ENCODE measurements around the gene PTPRO.
A peak's percentile ranks its signal among the peaks of the same experiment; 100 is the strongest.

Gene PTPRO

GRCh38 chr12:15541996-15542631, 219.8 kb downstream of the PTPRO start:
- no peaks in the 10 kb centered on the region for H3K27me3 Mint-ChIP-seq
- H3K4me3 Mint-ChIP-seq, result no peak overlapping the region
- ATAC-seq, result no peak
- H3K27ac Mint-ChIP-seq, result no peak overlapping the region
- H3K9me3 Mint-ChIP-seq, result no peaks in the 10 kb centered on the region
- peaks cover 52% of the 10 kb centered on the region for H3K4me1 Mint-ChIP-seq
- DNase-seq, result no peak

- Mint-ChIP-seq H3K4me1 (peaks cover 62% of the 10 kb centered on the region), H3K9me3 (no peaks in the 10 kb centered on the region), H3K27ac (no peak overlapping the region), H3K4me3 (no peak overlapping the region), H3K27me3 (no peaks in the 10 kb centered on the region)
- DNase-seq, result no peak
- no peak for ATAC-seq
Measured at GRCh38 chr12:15543347-15543746, 221.0 kb downstream of the PTPRO start.

GRCh38 chr12:15544589-15544988, 222.3 kb downstream of the PTPRO start:
- Mint-ChIP-seq H3K4me1 (peaks cover 57% of the 10 kb centered on the region), H3K4me3 (no peak overlapping the region), H3K27ac (peak overlapping the region in 1 of 2 donors; percentile 63), H3K9me3 (no peaks in the 10 kb centered on the region), H3K27me3 (no peaks in the 10 kb centered on the region)
- DNase-seq (no peak), ATAC-seq (no peak)

DNA sequence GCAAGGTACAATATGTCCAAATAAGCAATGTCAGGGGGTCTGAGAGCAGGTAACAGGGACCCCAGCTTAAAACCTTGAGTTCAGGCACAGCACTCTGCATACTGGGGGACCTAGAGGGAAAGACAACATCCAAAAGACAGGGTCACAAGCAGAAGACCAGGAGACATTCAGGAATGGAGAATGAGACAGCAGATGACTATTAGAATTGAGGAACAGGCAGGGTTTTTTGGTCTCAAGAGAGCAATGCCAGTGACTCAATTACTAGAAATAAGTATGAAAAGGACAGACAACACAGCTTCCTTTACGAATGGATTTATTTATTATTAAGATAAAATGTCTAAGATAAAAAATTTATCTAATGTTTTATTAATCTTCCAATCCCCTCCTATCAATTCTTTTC, 223.0 kb downstream of the PTPRO start:
- Mint-ChIP-seq H3K27me3 (no peaks in the 10 kb centered on the region), H3K4me3 (peak overlapping the region in 1 of 2 donors; percentile 27), H3K4me1 (peaks cover 61% of the 10 kb centered on the region), H3K27ac (peak overlapping the region in 1 of 2 donors; percentile 72), H3K9me3 (no peaks in the 10 kb centered on the region)
- ATAC-seq (no peak), DNase-seq (no peak)

DNA sequence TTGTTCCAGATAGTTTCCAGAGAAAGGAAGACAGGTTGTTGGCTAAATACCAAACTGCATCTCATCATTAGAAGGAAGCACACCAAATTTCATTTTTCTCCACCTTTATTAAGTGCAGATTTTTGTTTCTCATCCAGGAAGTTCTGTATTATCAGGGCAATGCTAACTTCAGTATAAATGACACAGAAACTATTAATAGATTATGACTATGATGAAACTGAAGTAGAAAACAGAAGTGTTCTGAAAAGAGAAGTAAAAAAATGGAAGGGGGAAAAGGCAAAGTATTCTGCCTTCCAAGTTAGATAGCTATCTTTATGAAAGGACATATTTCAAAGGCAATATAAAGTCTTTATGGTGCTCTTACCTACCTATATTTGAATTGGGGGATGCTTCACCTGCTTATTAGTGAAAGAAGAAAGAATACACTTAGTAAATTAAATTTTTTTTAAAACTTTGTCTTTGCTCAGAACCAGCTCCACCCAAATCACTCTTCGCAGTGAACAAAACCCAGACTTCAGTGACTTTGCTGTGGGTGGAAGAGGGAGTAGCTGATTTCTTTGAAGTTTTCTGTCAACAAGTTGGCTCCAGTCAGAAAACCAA, 223.9 kb downstream of the PTPRO start:
- Mint-ChIP-seq H3K27ac (peak overlapping the region; percentile 87 to 89), H3K4me1 (peaks cover 55% of the 10 kb centered on the region), H3K27me3 (no peaks in the 10 kb centered on the region), H3K4me3 (peak overlapping the region; percentile 39 to 66), H3K9me3 (no peaks in the 10 kb centered on the region)
- ATAC-seq, result peak; percentile 66
- no peak for DNase-seq

- Mint-ChIP-seq H3K27ac (peak overlapping the region in 1 of 2 donors; percentile 67), H3K4me3 (peak overlapping the region in 1 of 2 donors; percentile 36)
Measured at GRCh38 chr12:15547063-15547462, 224.8 kb downstream of the PTPRO start.

GRCh38 chr12:15547691-15548090, 225.4 kb downstream of the PTPRO start:
- Mint-ChIP-seq H3K27me3 (no peaks in the 10 kb centered on the region), H3K9me3 (no peaks in the 10 kb centered on the region), H3K4me1 (peaks cover 62% of the 10 kb centered on the region), H3K27ac (no peak overlapping the region), H3K4me3 (no peak overlapping the region)
- DNase-seq, result no peak
- no peak for ATAC-seq

More at GRCh38 chr12:15547063-15547462, 224.8 kb downstream of the PTPRO start:
- Mint-ChIP-seq H3K4me1 (peaks cover 56% of the 10 kb centered on the region), H3K27me3 (no peaks in the 10 kb centered on the region), H3K9me3 (no peaks in the 10 kb centered on the region)
- ATAC-seq, result no peak
- no peak for DNase-seq

GRCh38 chr12:15550793-15551192, 228.5 kb downstream of the PTPRO start:
- Mint-ChIP-seq H3K9me3 (no peaks in the 10 kb centered on the region), H3K27me3 (no peaks in the 10 kb centered on the region), H3K4me3 (no peak overlapping the region), H3K4me1 (peaks cover 47% of the 10 kb centered on the region), H3K27ac (no peak overlapping the region)
- DNase-seq, result no peak
- ATAC-seq, result no peak

DNA sequence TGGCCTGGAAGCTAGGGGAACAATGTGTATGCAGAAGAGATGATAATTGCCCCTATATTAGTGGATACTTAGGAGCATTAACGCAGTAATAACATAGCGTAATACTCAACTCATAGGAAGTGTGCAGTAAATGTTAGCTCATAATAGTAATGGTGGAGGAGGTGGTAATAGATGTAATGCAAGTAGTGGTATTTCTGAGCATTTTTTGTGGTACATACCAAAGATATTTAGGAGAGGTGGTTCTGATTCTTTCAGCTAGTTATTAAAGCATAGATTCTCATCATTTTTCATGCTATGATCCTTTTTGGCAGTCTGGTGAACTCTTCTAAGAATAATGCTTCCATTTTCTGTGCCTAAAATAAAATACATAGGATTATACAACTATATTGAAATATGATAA, 233.1 kb downstream of the PTPRO start:
- H3K9me3 Mint-ChIP-seq, result no peaks in the 10 kb centered on the region
- DNase-seq (no peak), ATAC-seq (no peak)
- no peak overlapping the region for H3K27ac Mint-ChIP-seq
- no peaks in the 10 kb centered on the region for H3K27me3 Mint-ChIP-seq
- no peak overlapping the region for H3K4me3 Mint-ChIP-seq
- H3K4me1 Mint-ChIP-seq, result peaks cover 29% of the 10 kb centered on the region

GRCh38 chr12:15556411-15557102, 234.2 kb downstream of the PTPRO start:
- Mint-ChIP-seq H3K27ac (no peak overlapping the region), H3K4me3 (no peak overlapping the region), H3K4me1 (peaks cover 40% of the 10 kb centered on the region), H3K9me3 (no peaks in the 10 kb centered on the region), H3K27me3 (no peaks in the 10 kb centered on the region)
- DNase-seq, result no peak
- ATAC-seq, result no peak

DNA sequence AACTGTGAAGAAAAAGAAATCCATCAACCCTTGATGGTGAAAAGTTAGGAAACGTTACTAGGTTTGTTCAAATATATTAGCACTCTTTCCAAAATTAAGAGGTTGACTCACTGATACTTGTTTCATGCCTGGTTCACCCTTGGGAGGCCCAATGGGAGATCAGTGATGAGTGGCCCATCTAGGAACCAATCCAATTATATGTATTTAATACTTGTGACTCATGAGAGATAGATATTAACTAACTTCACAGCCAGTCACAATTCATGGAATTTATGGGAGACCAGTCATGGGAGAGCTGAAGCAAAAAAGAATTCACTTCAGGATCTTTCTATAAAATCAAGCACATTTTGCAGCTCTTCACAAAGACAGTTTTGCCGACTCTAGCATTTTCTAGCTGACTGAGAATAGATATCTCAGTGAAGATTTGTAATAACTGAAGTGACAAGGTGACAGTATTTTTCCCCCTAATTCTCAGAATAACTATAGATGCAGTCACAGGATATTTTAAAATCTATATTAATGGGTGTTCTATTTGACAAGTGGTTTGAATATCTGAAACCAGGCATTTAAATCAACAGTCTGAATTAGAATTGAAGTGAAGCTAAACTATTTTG, 236.7 kb downstream of the PTPRO start:
- H3K4me1 Mint-ChIP-seq, result peaks cover 44% of the 10 kb centered on the region
- no peaks in the 10 kb centered on the region for H3K27me3 Mint-ChIP-seq
- no peak overlapping the region for H3K27ac Mint-ChIP-seq
- ATAC-seq (no peak), DNase-seq (no peak)
- H3K4me3 Mint-ChIP-seq, result no peak overlapping the region
- H3K9me3 Mint-ChIP-seq, result no peaks in the 10 kb centered on the region

DNA sequence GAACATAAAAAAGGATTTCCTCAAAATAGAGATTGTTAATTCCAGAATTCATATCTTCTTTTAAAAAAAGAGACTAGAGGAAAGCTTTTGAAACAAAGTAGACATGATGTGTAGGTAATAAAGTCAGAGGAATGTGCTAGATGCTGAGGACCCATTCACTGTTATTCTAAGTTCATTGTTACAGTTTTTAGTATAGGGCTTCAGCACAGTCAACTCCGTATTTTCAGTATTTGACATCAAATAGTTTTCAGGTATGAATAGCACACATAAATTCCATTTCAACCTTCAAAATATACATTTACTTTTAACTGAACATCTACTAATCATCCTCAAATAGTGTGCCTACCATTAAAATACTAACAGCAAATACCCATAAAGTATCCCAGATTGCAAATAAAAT, 239.1 kb downstream of the PTPRO start:
- no peaks in the 10 kb centered on the region for H3K27me3 Mint-ChIP-seq
- ATAC-seq (no peak), DNase-seq (no peak)
- H3K27ac Mint-ChIP-seq, result peak overlapping the region; percentile 34 to 79
- peak overlapping the region; percentile 21 to 74 for H3K4me3 Mint-ChIP-seq
- peaks cover 48% of the 10 kb centered on the region for H3K4me1 Mint-ChIP-seq
- no peaks in the 10 kb centered on the region for H3K9me3 Mint-ChIP-seq

DNA sequence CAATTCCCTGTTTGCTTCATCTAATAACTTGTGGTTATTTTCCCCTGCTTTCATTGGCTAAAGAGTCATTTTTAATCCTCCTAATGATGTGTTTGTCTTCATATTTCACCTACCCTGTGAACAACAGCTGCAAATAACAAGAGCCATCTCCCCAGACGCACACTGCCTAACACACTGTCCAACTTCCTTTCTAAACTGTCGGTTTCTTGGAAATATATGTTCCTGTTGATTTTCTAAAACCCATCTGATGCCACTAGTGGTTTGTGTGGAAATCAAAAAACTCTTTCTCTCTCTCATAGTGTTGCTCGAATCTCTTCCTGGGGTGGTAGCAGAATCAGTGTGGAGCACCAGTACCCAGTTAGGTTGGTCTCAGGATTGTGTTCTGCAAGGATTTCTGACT, 240.0 kb downstream of the PTPRO start:
- peak overlapping the region; percentile 74 to 88 for H3K4me3 Mint-ChIP-seq
- DNase-seq (peak in 1 of 2 donors; percentile 19), ATAC-seq (peak; percentile 91)
- peak overlapping the region; percentile 0 to 87 for H3K27ac Mint-ChIP-seq
- H3K4me1 Mint-ChIP-seq, result peaks cover 56% of the 10 kb centered on the region
- no peaks in the 10 kb centered on the region for H3K9me3 Mint-ChIP-seq
- H3K27me3 Mint-ChIP-seq, result no peaks in the 10 kb centered on the region

DNA sequence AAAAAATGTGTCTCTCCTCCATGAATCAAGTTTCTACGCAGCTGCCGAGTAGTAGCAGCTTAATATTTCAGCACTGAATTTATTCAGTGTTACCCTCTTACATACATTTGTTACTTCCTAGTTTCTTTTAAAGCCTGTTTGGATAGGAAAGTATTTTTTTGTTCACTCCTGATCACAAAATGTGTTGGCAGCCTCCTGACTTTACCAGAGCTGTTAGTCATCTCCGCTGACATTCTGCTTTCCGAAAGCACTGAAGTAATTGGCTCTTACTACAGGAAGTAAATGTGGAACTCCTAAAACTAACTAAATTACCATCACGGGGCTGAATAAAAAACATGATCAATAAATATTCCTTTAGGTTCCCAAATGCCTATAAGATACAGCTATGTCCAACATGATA, 241.4 kb downstream of the PTPRO start:
- ATAC-seq (peak; percentile 73), DNase-seq (peak in 1 of 2 donors; percentile 28)
- H3K27me3 Mint-ChIP-seq, result no peaks in the 10 kb centered on the region
- peaks cover 58% of the 10 kb centered on the region for H3K4me1 Mint-ChIP-seq
- H3K4me3 Mint-ChIP-seq, result peak overlapping the region; percentile 88
- H3K9me3 Mint-ChIP-seq, result no peaks in the 10 kb centered on the region
- peak overlapping the region; percentile 97 for H3K27ac Mint-ChIP-seq

DNA sequence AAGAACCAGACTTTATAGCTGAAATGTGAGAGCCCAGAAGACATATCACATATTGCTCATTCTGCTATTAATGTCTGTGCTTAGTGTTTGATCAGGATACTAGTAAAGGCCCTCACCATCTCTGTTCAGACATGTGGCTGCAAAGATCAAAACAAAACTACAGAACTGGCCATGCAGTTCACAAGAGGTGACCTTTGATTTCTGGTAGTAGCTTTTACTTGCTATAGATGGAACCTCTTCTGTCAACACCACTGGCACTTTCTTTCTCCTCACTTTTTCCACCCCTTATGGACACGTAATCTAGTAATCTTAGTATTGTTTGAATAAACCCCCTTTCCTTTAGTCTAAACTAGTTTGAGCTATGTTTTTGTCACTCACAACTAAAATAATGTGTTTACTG, 252.0 kb downstream of the PTPRO start:
- no peak for DNase-seq
- no peak overlapping the region for H3K4me3 Mint-ChIP-seq
- ATAC-seq, result no peak
- peaks cover 67% of the 10 kb centered on the region for H3K4me1 Mint-ChIP-seq
- H3K9me3 Mint-ChIP-seq, result peaks cover 7 to 15% of the 10 kb centered on the region in 2 donors
- no peak overlapping the region for H3K27ac Mint-ChIP-seq
- no peaks in the 10 kb centered on the region for H3K27me3 Mint-ChIP-seq

All from stimulated activated naive CD8-positive, alpha-beta T cell treated with anti-CD3 and anti-CD28 coated beads, Interleukin-15, amount 100 ng/mL, for 72 hours (primary cell).